B cell (primary cell): Measurements from ENCODE around the gene ABCG5.

Source experiments
- EZH2 ChIP-seq: IDR thresholded peaks from 2 replicates; pipeline ENCODE4 v1.6.1; 2012; ENCODE audit warnings: borderline replicate concordance, low read depth, mild to moderate bottlenecking, moderate library complexity, low read length; ENCODE audit not compliant: insufficient read depth, poor library complexity, severe bottlenecking
- TF ChIP-seq, protein P1 (sequence below): fragments of 200-600 bp; IDR thresholded peaks from one replicate; pipeline ENCODE4 v1.8.0; 2022; ENCODE audit warnings: antibody characterized with exemption, mild to moderate bottlenecking

DNA sequence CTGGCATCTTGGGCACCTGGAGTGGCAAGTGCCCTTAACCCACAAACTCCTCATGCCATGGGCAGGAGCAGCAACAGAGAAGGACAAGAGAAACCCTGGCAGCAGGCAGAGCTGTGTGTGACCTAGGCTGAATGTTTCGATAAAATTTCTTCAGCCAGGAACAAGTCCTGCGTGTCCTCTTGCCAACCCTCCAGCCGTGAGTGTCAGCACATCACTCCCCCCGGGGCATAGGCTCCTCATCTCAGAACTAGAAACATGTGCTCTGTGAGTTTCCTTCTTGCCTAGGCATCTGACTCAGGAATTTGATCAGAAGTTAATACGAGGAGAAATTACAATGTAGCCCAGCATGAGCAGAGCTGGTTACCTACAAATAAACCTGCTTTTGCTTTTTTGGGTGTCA, 2.3 kb upstream of the ABCG5 start:
- TF ChIP-seq, protein P1, sequence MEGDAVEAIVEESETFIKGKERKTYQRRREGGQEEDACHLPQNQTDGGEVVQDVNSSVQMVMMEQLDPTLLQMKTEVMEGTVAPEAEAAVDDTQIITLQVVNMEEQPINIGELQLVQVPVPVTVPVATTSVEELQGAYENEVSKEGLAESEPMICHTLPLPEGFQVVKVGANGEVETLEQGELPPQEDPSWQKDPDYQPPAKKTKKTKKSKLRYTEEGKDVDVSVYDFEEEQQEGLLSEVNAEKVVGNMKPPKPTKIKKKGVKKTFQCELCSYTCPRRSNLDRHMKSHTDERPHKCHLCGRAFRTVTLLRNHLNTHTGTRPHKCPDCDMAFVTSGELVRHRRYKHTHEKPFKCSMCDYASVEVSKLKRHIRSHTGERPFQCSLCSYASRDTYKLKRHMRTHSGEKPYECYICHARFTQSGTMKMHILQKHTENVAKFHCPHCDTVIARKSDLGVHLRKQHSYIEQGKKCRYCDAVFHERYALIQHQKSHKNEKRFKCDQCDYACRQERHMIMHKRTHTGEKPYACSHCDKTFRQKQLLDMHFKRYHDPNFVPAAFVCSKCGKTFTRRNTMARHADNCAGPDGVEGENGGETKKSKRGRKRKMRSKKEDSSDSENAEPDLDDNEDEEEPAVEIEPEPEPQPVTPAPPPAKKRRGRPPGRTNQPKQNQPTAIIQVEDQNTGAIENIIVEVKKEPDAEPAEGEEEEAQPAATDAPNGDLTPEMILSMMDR: no peak
- no peak for TF ChIP-seq EZH2
